Stromal cell of bone marrow (primary cell): ENCODE data around the gene SEMA4C.
A peak's percentile ranks its signal among the peaks of the same experiment; 100 is the strongest.

Source experiments
- DNase-seq: peaks from one replicate; pipeline ENCODE4 v3.0.0-alpha.2; 2012; ENCODE audit warnings: low read depth

Gene SEMA4C

DNA sequence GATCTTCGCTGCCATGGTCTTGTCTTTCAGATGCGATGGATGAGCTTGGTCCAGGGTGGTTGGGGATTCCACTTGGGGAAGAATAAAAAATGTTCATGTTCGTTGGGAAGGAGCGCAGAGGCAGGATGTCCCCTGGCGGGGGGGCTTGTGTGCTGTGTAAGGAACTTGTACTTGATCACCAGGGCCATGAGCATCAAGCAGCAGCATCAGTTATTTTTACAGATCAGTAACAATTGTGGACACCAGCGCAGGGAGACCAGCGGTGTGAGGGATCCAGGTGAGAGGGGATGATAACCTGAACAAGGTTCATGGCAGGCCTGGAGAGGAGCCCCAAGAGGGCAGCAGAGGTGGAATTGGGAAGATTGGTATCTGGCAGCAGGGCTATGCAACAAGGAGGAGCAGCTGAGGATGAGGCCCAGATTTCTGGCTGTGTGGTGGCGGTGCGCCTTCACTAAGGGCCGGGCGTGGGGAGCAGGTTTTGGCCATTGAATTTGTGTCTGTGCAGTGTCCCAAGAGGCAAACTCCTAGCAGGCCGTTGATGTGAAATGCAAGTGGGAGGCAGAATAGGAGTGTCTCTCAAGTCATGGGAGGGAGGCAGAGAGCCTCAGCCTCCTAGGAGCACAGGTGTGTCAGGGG lies 49.9 kb downstream of the SEMA4C start:
- no peak for DNase-seq

DNA sequence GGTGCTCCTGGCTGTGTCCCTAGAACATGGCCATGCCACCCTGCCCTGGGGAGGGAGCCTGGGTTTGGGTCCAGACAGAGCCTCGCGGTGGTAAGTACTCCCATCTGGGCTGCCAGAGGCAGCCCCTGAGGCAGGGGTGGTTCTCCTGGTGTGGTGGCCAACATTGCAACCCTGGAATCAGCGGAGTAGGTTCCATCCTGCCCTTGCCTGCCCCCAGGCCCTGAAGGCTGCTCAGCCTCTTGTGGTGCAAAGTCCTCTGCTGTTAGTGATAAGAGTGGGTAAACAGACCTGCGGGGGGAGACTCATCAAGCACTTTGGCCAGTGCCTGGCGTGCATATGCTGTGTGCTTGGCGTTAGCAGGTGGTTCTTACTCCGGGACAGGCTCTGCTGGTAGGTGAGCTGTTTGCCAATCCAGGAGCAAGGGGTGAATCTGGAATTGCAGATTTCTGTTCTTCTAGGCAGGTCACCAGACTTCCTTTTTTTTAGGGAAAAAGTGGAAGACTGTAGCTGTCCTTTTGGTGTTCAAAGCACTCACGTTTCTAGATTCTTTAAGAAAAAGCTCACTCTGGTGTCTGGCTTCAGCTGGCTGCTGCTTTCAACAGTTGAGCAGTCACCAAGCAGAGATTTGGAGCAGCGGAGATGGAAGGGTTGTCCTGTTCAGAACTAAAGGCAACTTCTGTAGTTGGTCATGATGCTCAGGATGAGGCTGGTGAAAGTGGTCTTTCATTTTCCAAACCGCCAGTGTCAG lies 50.6 kb downstream of the SEMA4C start:
- no peak for DNase-seq

DNA sequence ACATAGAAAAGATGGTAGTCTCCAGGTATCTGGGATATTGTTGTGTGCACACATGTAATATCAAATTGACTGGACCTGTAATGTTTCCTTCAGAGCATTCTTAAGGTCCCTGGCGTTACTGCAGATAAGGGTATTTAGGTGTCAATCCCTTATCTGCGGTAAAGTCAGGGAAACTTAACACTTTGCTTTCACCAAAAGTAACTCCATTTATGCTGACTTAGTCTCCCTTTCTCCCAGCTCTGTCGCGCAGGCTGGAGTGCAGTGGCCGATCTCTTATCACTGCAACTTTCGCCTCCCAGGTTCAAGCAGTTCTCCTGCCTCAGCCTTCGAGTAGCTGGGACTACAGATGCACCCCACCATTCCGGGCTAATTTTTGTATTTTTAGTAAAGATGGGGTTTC lies 52.0 kb downstream of the SEMA4C start:
- no peak for DNase-seq

DNA sequence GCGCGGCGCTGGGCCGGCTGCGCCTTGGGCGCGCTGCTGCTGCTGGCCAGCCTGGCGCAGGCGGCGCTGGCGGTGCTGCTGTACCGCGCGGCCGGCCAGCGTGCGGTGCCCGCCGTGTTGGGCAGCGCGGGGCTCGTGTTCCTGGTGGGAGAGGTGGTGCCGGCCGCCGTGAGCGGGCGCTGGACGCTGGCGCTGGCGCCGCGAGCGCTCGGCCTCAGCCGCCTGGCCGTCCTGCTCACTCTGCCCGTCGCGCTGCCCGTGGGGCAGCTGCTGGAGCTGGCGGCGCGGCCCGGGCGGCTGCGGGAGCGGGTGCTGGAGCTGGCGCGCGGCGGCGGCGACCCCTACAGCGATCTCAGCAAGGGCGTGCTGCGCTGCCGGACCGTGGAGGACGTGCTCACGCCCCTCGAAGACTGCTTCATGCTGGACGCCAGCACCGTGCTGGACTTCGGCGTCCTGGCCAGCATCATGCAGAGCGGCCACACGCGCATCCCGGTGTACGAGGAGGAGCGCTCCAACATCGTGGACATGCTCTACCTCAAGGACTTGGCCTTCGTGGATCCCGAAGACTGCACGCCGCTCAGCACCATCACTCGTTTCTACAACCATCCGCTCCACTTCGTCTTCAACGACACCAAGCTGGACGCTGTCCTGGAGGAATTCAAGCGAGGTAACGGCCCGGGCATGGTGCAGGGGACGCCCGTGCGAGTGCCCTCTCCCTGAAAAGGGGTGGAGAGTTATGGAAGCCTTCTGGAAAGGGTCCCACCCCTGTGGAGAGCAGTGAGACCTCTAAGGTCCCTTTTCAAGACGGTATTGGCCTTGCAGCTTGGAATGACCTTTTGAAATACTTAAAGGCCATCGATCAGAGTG lies 52.8 kb downstream of the SEMA4C start:
- DNase-seq, result no peak

DNA sequence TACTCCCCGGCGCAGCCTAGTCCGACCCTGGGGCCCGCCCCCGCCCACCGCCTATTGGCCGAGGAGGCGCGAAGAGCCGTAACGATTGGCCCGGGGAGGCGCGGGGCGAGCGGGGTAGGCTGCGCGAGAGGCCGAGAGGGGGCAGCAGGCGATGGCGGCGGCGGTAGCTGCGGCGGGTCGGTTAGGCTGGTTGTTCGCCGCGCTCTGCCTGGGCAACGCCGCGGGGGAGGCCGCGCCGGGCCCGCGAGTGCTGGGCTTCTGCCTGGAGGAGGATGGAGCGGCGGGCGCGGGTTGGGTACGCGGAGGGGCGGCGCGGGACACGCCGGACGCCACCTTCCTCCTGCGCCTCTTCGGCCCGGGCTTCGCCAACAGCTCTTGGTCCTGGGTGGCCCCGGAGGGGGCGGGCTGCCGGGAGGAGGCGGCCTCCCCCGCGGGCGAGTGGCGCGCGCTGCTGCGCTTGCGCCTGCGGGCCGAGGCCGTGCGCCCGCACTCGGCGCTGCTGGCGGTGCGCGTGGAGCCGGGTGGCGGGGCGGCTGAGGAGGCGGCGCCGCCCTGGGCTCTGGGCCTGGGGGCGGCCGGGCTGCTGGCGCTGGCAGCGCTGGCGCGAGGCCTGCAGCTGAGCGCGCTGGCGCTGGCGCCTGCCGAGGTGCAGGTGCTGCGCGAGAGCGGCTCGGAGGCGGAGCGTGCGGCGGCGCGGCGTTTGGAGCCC lies 53.6 kb downstream of the SEMA4C start, which contains the start of gene CNNM3:
Gene CNNM3 (plus strand): TSS at position 142 of the 709 bp plus-strand sequence. CDS start 10 bp downstream, at position 152.
- DNase-seq, result peak; percentile 85

DNA sequence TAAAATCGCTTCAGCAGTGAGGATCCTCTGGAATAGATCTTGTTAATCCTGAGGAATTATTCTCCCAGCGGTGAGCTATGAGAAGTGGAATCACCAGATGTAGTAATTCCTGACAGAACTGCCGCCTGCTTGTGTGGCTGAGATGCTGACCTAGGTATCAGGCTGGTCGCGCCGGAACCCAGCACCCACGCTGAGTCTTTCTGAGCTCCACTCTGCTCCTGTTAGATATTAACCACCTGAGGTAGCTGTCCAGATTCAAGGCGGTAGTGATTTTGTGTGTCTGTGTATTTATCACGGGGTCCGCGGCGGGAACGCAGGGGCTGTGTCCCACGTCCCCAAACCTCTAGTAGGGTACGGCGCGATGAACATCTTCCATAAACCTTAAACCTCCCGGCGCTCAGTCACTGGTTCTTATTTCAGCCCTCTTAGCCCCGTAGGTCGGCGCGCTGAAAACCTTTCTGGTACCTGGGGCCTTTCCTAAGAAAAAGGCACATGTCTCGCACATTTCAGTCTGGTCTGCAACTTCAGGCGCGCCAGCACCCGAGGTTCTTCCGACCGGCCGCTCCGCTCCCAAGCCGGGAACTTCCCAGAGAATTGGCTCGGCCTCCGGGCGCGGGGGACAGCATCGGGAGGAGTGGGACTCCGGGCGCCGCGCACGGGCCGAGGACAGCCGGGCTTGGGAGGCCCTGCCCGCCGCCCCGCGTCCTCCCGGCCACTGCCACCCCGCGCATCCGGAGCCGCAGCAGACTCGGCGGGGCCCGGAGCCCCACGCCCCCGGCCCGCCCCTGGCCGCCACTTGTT lies 54.4 kb downstream of the SEMA4C start:
- no peak for DNase-seq

DNA sequence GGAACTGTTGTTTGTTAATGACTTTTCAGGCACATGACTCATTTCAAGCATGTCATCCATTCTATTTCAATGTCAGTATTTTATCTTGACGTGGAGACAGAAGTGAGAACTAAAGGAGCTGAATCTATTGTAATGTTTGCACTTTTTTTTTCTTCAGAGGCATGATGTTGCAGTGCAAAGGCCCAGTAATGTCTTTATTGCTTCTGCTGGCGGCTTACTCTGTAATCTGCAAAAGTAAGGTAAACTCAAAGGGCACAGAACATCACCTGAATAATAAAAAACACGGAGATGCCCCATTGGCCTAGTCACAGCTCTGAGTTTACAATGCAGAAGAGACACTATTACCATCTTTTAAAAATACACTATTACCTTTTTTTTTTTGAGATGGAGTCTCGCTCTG lies 56.2 kb downstream of the SEMA4C start:
- DNase-seq, result no peak

DNA sequence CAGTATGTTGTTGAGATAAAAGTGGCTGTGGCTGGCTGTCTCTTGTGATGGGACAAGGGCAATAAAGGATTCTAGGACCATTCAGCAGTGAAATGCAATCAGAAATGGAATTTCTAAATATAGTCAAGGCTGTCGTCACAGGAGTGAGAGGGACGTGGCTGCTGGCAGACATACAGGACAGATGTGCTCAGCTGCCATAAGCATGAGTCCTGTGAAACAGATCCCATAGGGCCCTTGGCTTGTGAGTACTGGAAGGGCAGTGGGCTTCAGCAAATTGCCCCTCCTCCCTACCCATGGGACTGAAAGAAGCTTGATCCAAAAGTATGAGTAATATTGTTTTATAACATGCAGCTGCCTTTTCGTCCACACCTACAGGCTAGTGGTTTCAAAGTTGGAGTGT lies 58.0 kb downstream of the SEMA4C start:
- peak; percentile 36 for DNase-seq

DNA sequence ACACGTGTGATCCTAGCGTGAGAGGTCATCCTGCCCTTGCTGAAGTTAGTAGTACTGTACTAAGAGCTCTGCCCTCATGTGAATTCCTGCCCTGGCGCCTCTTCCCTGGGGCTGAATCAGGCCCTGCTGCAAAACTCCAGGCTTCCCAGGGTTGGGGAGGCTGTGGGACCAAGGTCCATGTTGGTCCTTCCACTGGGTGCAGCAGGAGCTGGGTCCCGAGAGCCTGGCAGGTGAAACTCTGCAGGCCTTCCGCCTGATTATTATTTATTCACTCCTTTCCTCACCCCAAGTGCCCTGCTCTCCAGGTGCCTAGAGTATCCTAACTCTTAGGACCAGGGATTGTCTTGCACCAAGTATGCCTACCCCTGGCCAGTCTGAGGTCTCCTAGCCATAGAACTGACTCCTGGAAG lies 59.1 kb downstream of the SEMA4C start:
- no peak for DNase-seq

DNA sequence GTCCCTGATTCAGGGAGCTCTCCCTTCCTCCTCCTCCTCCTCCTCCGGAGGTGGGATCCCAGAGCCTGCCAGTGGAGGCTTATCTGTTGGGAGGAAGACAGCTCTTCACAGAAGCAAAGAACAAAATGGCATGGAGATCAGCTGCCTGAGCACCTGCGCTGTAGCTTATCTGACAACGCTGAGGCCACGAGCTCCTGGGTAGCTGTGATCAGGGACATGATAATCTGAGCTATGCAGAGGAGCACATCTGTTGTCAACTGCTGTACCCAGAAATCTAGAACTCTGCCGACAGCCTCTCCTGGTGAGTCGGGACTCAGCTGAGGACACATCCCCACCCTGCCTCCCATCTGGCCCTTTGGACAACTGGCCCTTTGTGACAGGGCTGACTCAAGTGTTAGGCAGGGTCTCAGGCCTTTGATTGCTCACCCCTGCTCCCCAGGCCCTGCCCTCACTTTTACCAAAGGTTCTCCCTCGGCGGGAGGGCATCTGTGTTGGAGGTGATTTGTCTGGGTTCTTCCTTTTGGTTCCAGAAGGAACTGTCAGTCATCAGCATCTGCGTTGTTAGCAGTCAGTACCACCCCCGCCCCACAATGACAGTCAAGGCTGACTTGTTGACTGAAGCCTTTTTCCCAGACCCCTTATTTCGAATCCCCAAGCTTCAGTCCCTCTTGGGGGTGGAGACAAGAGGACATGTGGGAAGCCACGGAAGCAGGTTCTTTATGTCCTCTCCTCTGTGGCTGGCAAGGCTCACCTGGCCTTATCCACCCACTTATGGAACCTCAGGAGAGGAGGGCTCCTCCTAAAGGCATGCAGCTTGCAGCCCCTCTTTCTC lies 59.7 kb downstream of the SEMA4C start:
- DNase-seq, result no peak
